ENCODE data around the gene KCNJ12.
"Not testable (repeated sequence)": the region's sequence is repeated elsewhere in the genome, so short reads cannot be mapped to it uniquely, and the experiment has no call there.

Gene KCNJ12

GRCh38 chr17:21349358-21350050 is 26.7 kb upstream of the KCNJ12 start:
- DNase-seq, result not testable (repeated sequence)

GRCh38 chr17:21350495-21350894 is 25.7 kb upstream of the KCNJ12 start:
- not testable (repeated sequence) for DNase-seq

GRCh38 chr17:21351366-21352065 is 24.6 kb upstream of the KCNJ12 start:
- DNase-seq, result no peak

- DNase-seq, result no peak
These were observed 23.8 kb upstream of the KCNJ12 start for GRCh38 chr17:21352221-21352980.

- no peak for DNase-seq
These were observed 23.2 kb upstream of the KCNJ12 start for GRCh38 chr17:21352981-21353265.

- DNase-seq, result no peak
These were observed 22.7 kb upstream of the KCNJ12 start for GRCh38 chr17:21353326-21354010.

- no peak for DNase-seq
These were observed 21.3 kb upstream of the KCNJ12 start for GRCh38 chr17:21354796-21355385.

GRCh38 chr17:21355586-21355985 is 20.6 kb upstream of the KCNJ12 start:
- DNase-seq, result no peak

- no peak for DNase-seq
These were observed 19.5 kb upstream of the KCNJ12 start for GRCh38 chr17:21356537-21357127.

- no peak for DNase-seq
These were observed 18.9 kb upstream of the KCNJ12 start for GRCh38 chr17:21357281-21357680.

- no peak for DNase-seq
These were observed 18.2 kb upstream of the KCNJ12 start for GRCh38 chr17:21357696-21358656.

GRCh38 chr17:21358682-21359482 is 17.3 kb upstream of the KCNJ12 start:
- no peak for DNase-seq

GRCh38 chr17:21359483-21359840 is 16.7 kb upstream of the KCNJ12 start:
- no peak for DNase-seq

GRCh38 chr17:21360048-21360447 is 16.1 kb upstream of the KCNJ12 start:
- no peak for DNase-seq

- no peak for DNase-seq
These were observed 14.9 kb upstream of the KCNJ12 start for GRCh38 chr17:21361020-21361809.

- no peak for DNase-seq
These were observed 13.7 kb upstream of the KCNJ12 start for GRCh38 chr17:21362331-21362931.

GRCh38 chr17:21363776-21364642 is 12.1 kb upstream of the KCNJ12 start:
- no peak for DNase-seq

Data from anterior cingulate cortex (tissue), 58 donors.